ENCODE results near the gene ARMCX2.

ARMCX2 gene

DNA sequence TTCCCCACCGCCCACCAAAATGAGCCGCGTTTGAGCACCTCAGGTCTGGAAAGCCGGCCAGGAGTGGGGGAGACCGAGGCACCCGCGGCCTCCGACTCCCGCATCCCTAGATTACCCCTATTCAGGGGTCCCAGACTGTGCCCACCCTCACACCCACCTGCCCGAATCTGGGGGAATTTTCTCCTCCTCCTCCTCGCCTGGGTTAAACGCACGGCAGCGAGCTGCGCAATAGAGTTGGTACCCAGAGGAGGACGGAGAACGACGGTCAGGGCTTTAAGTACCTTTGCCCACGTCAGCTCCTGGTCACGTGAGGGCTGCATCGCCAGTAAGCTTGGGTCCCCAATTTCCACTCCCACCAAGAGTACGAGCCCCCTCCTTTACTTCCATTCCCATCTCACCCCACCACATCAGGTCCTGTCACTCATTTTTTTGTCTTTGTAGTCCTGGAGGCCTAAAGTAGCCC lies at the start of gene ARMCX2:
Gene ARMCX2, minus strand, starts transcription at position 250 of the 463 bp plus-strand sequence. CDS start 2,262 bp downstream, outside the sequence.
- TF ChIP-seq, protein P1, sequence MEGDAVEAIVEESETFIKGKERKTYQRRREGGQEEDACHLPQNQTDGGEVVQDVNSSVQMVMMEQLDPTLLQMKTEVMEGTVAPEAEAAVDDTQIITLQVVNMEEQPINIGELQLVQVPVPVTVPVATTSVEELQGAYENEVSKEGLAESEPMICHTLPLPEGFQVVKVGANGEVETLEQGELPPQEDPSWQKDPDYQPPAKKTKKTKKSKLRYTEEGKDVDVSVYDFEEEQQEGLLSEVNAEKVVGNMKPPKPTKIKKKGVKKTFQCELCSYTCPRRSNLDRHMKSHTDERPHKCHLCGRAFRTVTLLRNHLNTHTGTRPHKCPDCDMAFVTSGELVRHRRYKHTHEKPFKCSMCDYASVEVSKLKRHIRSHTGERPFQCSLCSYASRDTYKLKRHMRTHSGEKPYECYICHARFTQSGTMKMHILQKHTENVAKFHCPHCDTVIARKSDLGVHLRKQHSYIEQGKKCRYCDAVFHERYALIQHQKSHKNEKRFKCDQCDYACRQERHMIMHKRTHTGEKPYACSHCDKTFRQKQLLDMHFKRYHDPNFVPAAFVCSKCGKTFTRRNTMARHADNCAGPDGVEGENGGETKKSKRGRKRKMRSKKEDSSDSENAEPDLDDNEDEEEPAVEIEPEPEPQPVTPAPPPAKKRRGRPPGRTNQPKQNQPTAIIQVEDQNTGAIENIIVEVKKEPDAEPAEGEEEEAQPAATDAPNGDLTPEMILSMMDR (IDR thresholded peaks at IDR 0.05; ENCODE audit: insufficient read depth, low read depth, low read length, missing control alignments): no peak
- peak; percentile 63 for DNase-seq (ENCODE audit: low read depth)
- H3K4me3 ChIP-seq (ENCODE audit: low read depth, low read length): peak within 1 kb of the TSS; percentile 79

DNA sequence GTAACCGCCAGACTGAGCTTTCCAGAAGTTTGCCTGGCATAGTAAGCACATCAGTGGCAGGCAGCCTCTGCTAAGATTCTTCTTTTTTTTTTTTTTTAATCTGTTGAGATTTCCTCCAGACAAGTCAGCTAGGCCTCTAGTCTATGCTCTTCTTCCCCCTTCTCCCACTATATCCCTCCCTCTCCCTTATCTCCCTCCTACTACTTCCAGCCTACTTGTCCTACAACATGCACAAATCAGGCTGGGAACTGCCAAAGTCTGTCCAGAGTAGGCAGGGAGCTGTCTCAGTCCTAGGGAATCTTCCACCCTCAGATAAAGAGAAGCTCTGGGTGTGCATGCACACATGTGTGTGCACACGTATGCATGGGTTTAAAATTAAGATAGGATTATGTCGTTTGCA lies 49.7 kb upstream of the ARMCX2 start:
- TF ChIP-seq, protein P1 (IDR thresholded peaks at IDR 0.05; ENCODE audit: insufficient read depth, low read depth, low read length, missing control alignments): no peak
- no peak overlapping the region for H3K4me3 ChIP-seq (ENCODE audit: low read depth, low read length)
- no peak for DNase-seq (ENCODE audit: low read depth)

DNA sequence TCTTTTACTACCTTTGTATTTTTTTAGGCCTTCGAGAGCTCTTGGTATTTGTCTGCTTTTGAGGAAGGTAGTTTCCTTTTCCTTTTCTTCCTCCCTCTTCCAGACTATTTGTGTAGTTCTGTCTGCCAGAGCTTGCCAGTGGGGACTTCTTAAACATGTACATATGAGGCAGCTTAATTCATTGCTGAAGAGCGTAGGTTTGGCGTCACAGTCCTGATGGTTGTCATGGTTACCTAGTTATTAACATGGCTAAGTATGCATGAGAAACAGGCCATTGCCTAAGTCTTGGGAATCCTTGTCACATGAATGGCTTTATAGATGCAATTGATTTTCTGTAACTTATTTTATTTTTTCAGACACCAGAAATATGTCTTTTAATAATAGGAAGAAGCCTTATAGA lies 48.5 kb upstream of the ARMCX2 start:
- H3K4me3 ChIP-seq (ENCODE audit: low read depth, low read length): no peak overlapping the region
- DNase-seq (ENCODE audit: low read depth): no peak
- TF ChIP-seq, protein P1 (IDR thresholded peaks at IDR 0.05; ENCODE audit: insufficient read depth, low read depth, low read length, missing control alignments): no peak

DNA sequence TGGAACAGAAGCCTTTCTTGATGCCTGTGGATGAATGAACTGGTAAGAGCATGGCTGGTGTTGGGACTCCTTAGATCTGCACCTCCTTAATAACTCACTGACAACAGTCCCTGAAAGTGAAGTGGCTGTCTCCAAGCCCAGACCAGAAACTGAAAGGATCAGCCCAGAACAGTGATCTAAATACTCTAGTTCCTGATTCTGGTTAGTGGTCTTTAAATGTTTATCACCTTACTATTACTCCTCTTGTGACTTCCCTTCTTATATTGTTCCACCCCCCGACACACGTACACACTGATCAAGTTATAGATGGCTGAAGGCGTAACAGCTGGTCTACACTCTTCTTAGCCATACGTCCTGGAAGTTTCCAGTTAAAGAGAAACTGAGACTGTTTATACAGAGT lies 33.8 kb upstream of the ARMCX2 start:
- TF ChIP-seq, protein P1 (IDR thresholded peaks at IDR 0.05; ENCODE audit: insufficient read depth, low read depth, low read length, missing control alignments): no peak
- H3K4me3 ChIP-seq (ENCODE audit: low read depth, low read length): no peak overlapping the region
- DNase-seq (ENCODE audit: low read depth): peak; percentile 13

DNA sequence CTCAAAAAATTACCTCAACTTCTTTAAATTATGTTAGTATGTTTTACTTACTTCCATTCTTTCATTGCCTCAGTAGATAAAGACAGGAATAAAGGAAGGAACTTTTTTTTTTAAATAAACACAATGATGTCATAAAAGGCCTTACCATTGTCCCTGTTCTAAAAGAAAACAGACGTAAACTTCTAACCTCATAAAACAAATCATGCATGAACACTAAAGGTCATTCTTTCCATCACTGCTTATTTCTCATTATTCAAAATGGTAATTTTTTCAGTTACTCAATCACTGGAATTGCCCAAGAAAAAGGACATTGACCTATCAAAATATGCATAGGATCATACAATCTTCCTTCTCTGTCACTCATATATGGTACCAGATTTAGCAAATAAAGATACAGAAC lies 32.2 kb upstream of the ARMCX2 start:
- H3K4me3 ChIP-seq (ENCODE audit: low read depth, low read length): no peak overlapping the region
- TF ChIP-seq, protein P1 (IDR thresholded peaks at IDR 0.05; ENCODE audit: insufficient read depth, low read depth, low read length, missing control alignments): no peak
- DNase-seq (ENCODE audit: low read depth): no peak

DNA sequence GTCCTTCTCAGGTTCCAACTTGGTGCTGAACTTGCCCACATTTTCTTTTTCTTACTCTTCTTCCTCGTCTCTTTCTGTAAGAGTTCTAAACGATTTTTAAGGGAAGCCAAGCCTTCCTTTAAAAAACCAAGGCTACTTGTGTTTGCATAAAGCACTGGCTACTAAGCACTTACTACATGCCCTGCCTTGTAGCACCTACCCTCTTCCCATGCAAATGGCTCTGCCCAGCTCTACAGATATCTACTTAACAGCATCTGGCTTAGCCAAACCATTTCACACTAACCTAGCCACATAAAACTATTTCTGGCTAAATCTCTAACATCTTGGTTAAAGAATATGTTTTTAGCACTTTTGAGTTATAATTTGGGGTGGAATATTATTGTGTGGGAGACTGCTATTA lies 26.9 kb upstream of the ARMCX2 start:
- TF ChIP-seq, protein P1 (IDR thresholded peaks at IDR 0.05; ENCODE audit: insufficient read depth, low read depth, low read length, missing control alignments): no peak
- H3K4me3 ChIP-seq (ENCODE audit: low read depth, low read length): no peak overlapping the region
- no peak for DNase-seq (ENCODE audit: low read depth)

DNA sequence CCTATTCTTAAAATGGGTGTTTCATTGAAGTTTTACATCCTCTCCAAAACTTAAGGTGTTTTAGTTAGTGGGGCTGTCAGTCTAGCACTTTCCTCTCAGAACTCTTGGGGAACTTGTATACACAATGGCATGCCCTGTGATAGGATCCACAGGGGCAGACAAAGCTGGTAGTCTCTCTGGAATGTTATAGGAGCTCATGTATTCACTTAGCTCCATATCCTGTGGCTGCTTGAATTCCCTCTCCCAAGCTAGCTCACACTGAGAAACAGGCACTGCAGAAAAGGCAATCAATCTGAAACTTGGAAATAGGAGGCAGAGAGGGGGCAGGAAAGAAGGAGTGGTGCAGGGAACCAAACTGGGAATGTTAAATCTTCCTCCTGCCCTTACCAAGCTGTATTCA lies 26.3 kb upstream of the ARMCX2 start:
- TF ChIP-seq, protein P1 (IDR thresholded peaks at IDR 0.05; ENCODE audit: insufficient read depth, low read depth, low read length, missing control alignments): no peak
- H3K4me3 ChIP-seq (ENCODE audit: low read depth, low read length): no peak overlapping the region
- DNase-seq (ENCODE audit: low read depth): no peak

All from GM12865 (cell line).